ENCODE results near the gene PPP1R12B.

PPP1R12B gene

GRCh38 chr1:202564958-202565495 lies 216.5 kb downstream of the PPP1R12B start:
- Histone ChIP-seq H3K4me1 (ENCODE audit: insufficient read depth, poor library complexity, severe bottlenecking) (peaks cover 26% of the 10 kb centered on the region), H3K27ac (ENCODE audit: poor library complexity, severe bottlenecking) (no peak overlapping the region), H3K27me3 (ENCODE audit: insufficient read depth, poor library complexity, severe bottlenecking) (no peaks in the 10 kb centered on the region), H3K36me3 (ENCODE audit: low read depth) (no peaks in the 10 kb centered on the region), H3K4me3 (ENCODE audit: severe bottlenecking) (no peak overlapping the region), H3K9me3 (ENCODE audit: severe bottlenecking) (no peaks in the 10 kb centered on the region)
- TF ChIP-seq CTCF (IDR thresholded peaks at IDR 0.05; ENCODE audit: poor library complexity, severe bottlenecking) = no peak
- no peak for DNase-seq (ENCODE audit: low spot score)
- ATAC-seq (ENCODE audit: low read depth) = no peak

GRCh38 chr1:202565890-202566602 lies 217.5 kb downstream of the PPP1R12B start:
- Histone ChIP-seq H3K4me1 (ENCODE audit: insufficient read depth, poor library complexity, severe bottlenecking) (peaks cover 30% of the 10 kb centered on the region), H3K36me3 (ENCODE audit: low read depth) (no peaks in the 10 kb centered on the region), H3K27ac (ENCODE audit: poor library complexity, severe bottlenecking) (no peak overlapping the region), H3K4me3 (ENCODE audit: severe bottlenecking) (no peak overlapping the region), H3K9me3 (ENCODE audit: severe bottlenecking) (no peaks in the 10 kb centered on the region), H3K27me3 (ENCODE audit: insufficient read depth, poor library complexity, severe bottlenecking) (no peaks in the 10 kb centered on the region)
- TF ChIP-seq CTCF (IDR thresholded peaks at IDR 0.05; ENCODE audit: poor library complexity, severe bottlenecking) = peak; percentile 15
- DNase-seq (ENCODE audit: low spot score) (no peak), ATAC-seq (ENCODE audit: low read depth) (no peak)

GRCh38 chr1:202567738-202568137 lies 219.2 kb downstream of the PPP1R12B start:
- Histone ChIP-seq H3K36me3 (ENCODE audit: low read depth) (no peaks in the 10 kb centered on the region), H3K27ac (ENCODE audit: poor library complexity, severe bottlenecking) (peak overlapping the region; percentile 10), H3K4me1 (ENCODE audit: insufficient read depth, poor library complexity, severe bottlenecking) (peaks cover 30% of the 10 kb centered on the region), H3K4me3 (ENCODE audit: severe bottlenecking) (no peak overlapping the region), H3K9me3 (ENCODE audit: severe bottlenecking) (no peaks in the 10 kb centered on the region), H3K27me3 (ENCODE audit: insufficient read depth, poor library complexity, severe bottlenecking) (no peaks in the 10 kb centered on the region)
- peak; percentile 56; the same call in 2 of the 3 replicates for ATAC-seq (ENCODE audit: low read depth)
- DNase-seq (ENCODE audit: low spot score) = no peak
- TF ChIP-seq CTCF (IDR thresholded peaks at IDR 0.05; ENCODE audit: poor library complexity, severe bottlenecking) = no peak

GRCh38 chr1:202568410-202568809 lies 219.9 kb downstream of the PPP1R12B start:
- Histone ChIP-seq H3K27ac (ENCODE audit: poor library complexity, severe bottlenecking) (peak overlapping the region; percentile 10), H3K27me3 (ENCODE audit: insufficient read depth, poor library complexity, severe bottlenecking) (no peaks in the 10 kb centered on the region), H3K4me3 (ENCODE audit: severe bottlenecking) (no peak overlapping the region), H3K36me3 (ENCODE audit: low read depth) (no peaks in the 10 kb centered on the region), H3K4me1 (ENCODE audit: insufficient read depth, poor library complexity, severe bottlenecking) (peaks cover 30% of the 10 kb centered on the region), H3K9me3 (ENCODE audit: severe bottlenecking) (no peaks in the 10 kb centered on the region)
- TF ChIP-seq CTCF (IDR thresholded peaks at IDR 0.05; ENCODE audit: poor library complexity, severe bottlenecking) = no peak
- ATAC-seq (ENCODE audit: low read depth) (no peak), DNase-seq (ENCODE audit: low spot score) (no peak)

- TF ChIP-seq CTCF (IDR thresholded peaks at IDR 0.05; ENCODE audit: poor library complexity, severe bottlenecking) = no peak
- DNase-seq (ENCODE audit: low spot score) = no peak
- peak overlapping the region; percentile 41 for H3K27ac ChIP-seq (ENCODE audit: poor library complexity, severe bottlenecking)
- 0 out of 3 replicates have a peak, but pooled peaks have one; percentile 37 for ATAC-seq (ENCODE audit: low read depth)
- H3K27me3 ChIP-seq (ENCODE audit: insufficient read depth, poor library complexity, severe bottlenecking) = no peaks in the 10 kb centered on the region
- H3K36me3 ChIP-seq (ENCODE audit: low read depth) = no peaks in the 10 kb centered on the region
- peaks cover 30% of the 10 kb centered on the region for H3K4me1 ChIP-seq (ENCODE audit: insufficient read depth, poor library complexity, severe bottlenecking)
- no peak overlapping the region for H3K4me3 ChIP-seq (ENCODE audit: severe bottlenecking)
- H3K9me3 ChIP-seq (ENCODE audit: severe bottlenecking) = no peaks in the 10 kb centered on the region
Measured at GRCh38 chr1:202568826-202569225, 220.3 kb downstream of the PPP1R12B start.

Data from RWPE2 (cell line).